ENCODE results near the gene NR2F1.
A peak's percentile ranks its signal among the peaks of the same experiment; 100 is the strongest.

The NR2F1 gene

GRCh38 chr5:93573354-93574351 lies 9.4 kb upstream of the NR2F1 start:
- H3K9ac ChIP-seq (ENCODE audit: low read length), result no peak overlapping the region
- no peaks in the 10 kb centered on the region for H3K36me3 ChIP-seq (ENCODE audit: control insufficient read depth, insufficient read depth, low read length)
- H3K27ac ChIP-seq (ENCODE audit: low read depth, low read length), result no peak overlapping the region
- H3K4me1 ChIP-seq (ENCODE audit: control insufficient read depth, insufficient read depth, low read length), result no peaks in the 10 kb centered on the region
- H3K27me3 ChIP-seq (ENCODE audit: control insufficient read depth, insufficient read depth, low read length), result peaks cover 22% of the 10 kb centered on the region
- H3K4me3 ChIP-seq (ENCODE audit: low read length), result no peak overlapping the region

GRCh38 chr5:93574491-93575305 lies 8.3 kb upstream of the NR2F1 start:
- Histone ChIP-seq H3K27me3 (ENCODE audit: control insufficient read depth, insufficient read depth, low read length) (peaks cover 30% of the 10 kb centered on the region), H3K4me3 (ENCODE audit: low read length) (no peak overlapping the region), H3K9ac (ENCODE audit: low read length) (no peak overlapping the region), H3K4me1 (ENCODE audit: control insufficient read depth, insufficient read depth, low read length) (no peaks in the 10 kb centered on the region), H3K27ac (ENCODE audit: low read depth, low read length) (no peak overlapping the region), H3K36me3 (ENCODE audit: control insufficient read depth, insufficient read depth, low read length) (no peaks in the 10 kb centered on the region)

GRCh38 chr5:93575461-93576414 lies 7.3 kb upstream of the NR2F1 start:
- H3K27ac ChIP-seq (ENCODE audit: low read depth, low read length), result no peak overlapping the region
- no peak overlapping the region for H3K4me3 ChIP-seq (ENCODE audit: low read length)
- no peaks in the 10 kb centered on the region for H3K36me3 ChIP-seq (ENCODE audit: control insufficient read depth, insufficient read depth, low read length)
- no peaks in the 10 kb centered on the region for H3K4me1 ChIP-seq (ENCODE audit: control insufficient read depth, insufficient read depth, low read length)
- peaks cover 39% of the 10 kb centered on the region for H3K27me3 ChIP-seq (ENCODE audit: control insufficient read depth, insufficient read depth, low read length)
- no peak overlapping the region for H3K9ac ChIP-seq (ENCODE audit: low read length)

GRCh38 chr5:93576994-93577853 lies 5.8 kb upstream of the NR2F1 start:
- Histone ChIP-seq H3K36me3 (ENCODE audit: control insufficient read depth, insufficient read depth, low read length) (no peaks in the 10 kb centered on the region), H3K27me3 (ENCODE audit: control insufficient read depth, insufficient read depth, low read length) (peaks cover 37% of the 10 kb centered on the region), H3K4me3 (ENCODE audit: low read length) (no peak overlapping the region), H3K4me1 (ENCODE audit: control insufficient read depth, insufficient read depth, low read length) (peaks cover 3% of the 10 kb centered on the region), H3K27ac (ENCODE audit: low read depth, low read length) (no peak overlapping the region), H3K9ac (ENCODE audit: low read length) (no peak overlapping the region)

- H3K4me1 ChIP-seq (ENCODE audit: control insufficient read depth, insufficient read depth, low read length), result peaks cover 5% of the 10 kb centered on the region
- no peaks in the 10 kb centered on the region for H3K36me3 ChIP-seq (ENCODE audit: control insufficient read depth, insufficient read depth, low read length)
- H3K4me3 ChIP-seq (ENCODE audit: low read length), result peak overlapping the region; percentile 52
- H3K27ac ChIP-seq (ENCODE audit: low read depth, low read length), result peak overlapping the region; percentile 47
- peaks cover 39% of the 10 kb centered on the region for H3K27me3 ChIP-seq (ENCODE audit: control insufficient read depth, insufficient read depth, low read length)
- H3K9ac ChIP-seq (ENCODE audit: low read length), result no peak overlapping the region
Observed at GRCh38 chr5:93577854-93578812, 4.9 kb upstream of the NR2F1 start.

GRCh38 chr5:93578813-93579691 lies 4.0 kb upstream of the NR2F1 start:
- Histone ChIP-seq H3K27ac (ENCODE audit: low read depth, low read length) (peak overlapping the region; percentile 38), H3K27me3 (ENCODE audit: control insufficient read depth, insufficient read depth, low read length) (peaks cover 40% of the 10 kb centered on the region), H3K36me3 (ENCODE audit: control insufficient read depth, insufficient read depth, low read length) (no peaks in the 10 kb centered on the region), H3K4me1 (ENCODE audit: control insufficient read depth, insufficient read depth, low read length) (peaks cover 5% of the 10 kb centered on the region), H3K4me3 (ENCODE audit: low read length) (peak overlapping the region; percentile 52), H3K9ac (ENCODE audit: low read length) (no peak overlapping the region)

- Histone ChIP-seq H3K27me3 (ENCODE audit: control insufficient read depth, insufficient read depth, low read length) (peaks cover 40% of the 10 kb centered on the region), H3K4me1 (ENCODE audit: control insufficient read depth, insufficient read depth, low read length) (peaks cover 5% of the 10 kb centered on the region), H3K36me3 (ENCODE audit: control insufficient read depth, insufficient read depth, low read length) (no peaks in the 10 kb centered on the region), H3K4me3 (ENCODE audit: low read length) (peak overlapping the region; percentile 76), H3K9ac (ENCODE audit: low read length) (peak overlapping the region; percentile 40), H3K27ac (ENCODE audit: low read depth, low read length) (peak overlapping the region; percentile 38)
Observed at GRCh38 chr5:93579692-93580062, 3.3 kb upstream of the NR2F1 start.

GRCh38 chr5:93580063-93580926 lies 2.7 kb upstream of the NR2F1 start:
- H3K27ac ChIP-seq (ENCODE audit: low read depth, low read length), result peak overlapping the region; percentile 38
- H3K4me3 ChIP-seq (ENCODE audit: low read length), result peak overlapping the region; percentile 76
- H3K9ac ChIP-seq (ENCODE audit: low read length), result peak overlapping the region; percentile 32
- peaks cover 5% of the 10 kb centered on the region for H3K4me1 ChIP-seq (ENCODE audit: control insufficient read depth, insufficient read depth, low read length)
- H3K27me3 ChIP-seq (ENCODE audit: control insufficient read depth, insufficient read depth, low read length), result peaks cover 36% of the 10 kb centered on the region
- no peaks in the 10 kb centered on the region for H3K36me3 ChIP-seq (ENCODE audit: control insufficient read depth, insufficient read depth, low read length)

- peaks cover 41% of the 10 kb centered on the region for H3K27me3 ChIP-seq (ENCODE audit: control insufficient read depth, insufficient read depth, low read length)
- peak within 1 kb of the TSS; percentile 76 for H3K4me3 ChIP-seq (ENCODE audit: low read length)
- H3K27ac ChIP-seq (ENCODE audit: low read depth, low read length), result peak within 1 kb of the TSS; percentile 38
- no peaks in the 10 kb centered on the region for H3K36me3 ChIP-seq (ENCODE audit: control insufficient read depth, insufficient read depth, low read length)
- peaks cover 5% of the 10 kb centered on the region for H3K4me1 ChIP-seq (ENCODE audit: control insufficient read depth, insufficient read depth, low read length)
- peak within 1 kb of the TSS; percentile 32 for H3K9ac ChIP-seq (ENCODE audit: low read length)
Observed at GRCh38 chr5:93580927-93581445, 2.0 kb upstream of the NR2F1 start, which contains the start of gene NR2F1-AS1. Gene NR2F1-AS1, minus strand, starts transcription at chr5:93581219.
